HG03457 (cell line): ENCODE results near the gene DPEP1.
"Not testable (repeated sequence)": the region's sequence is repeated elsewhere in the genome, so short reads cannot be mapped to it uniquely, and the experiment has no call there.

Experiments used
- ATAC-seq: cut with Tn5 transposase; IDR thresholded peaks from one replicate; pipeline ENCODE4 v1.9.1; 2021; ENCODE audit warnings: moderate number of reproducible peaks; ENCODE audit not compliant: unreplicated experiment

The DPEP1 gene

GRCh38 chr16:89618109-89618998 is 4.9 kb downstream of the DPEP1 start:
- no peak for ATAC-seq

GRCh38 chr16:89619840-89620239 is 6.4 kb downstream of the DPEP1 start:
- ATAC-seq: no peak

- ATAC-seq: no peak
Observed at GRCh38 chr16:89620406-89620841, 7.0 kb downstream of the DPEP1 start.

GRCh38 chr16:89621136-89621697 is 7.8 kb downstream of the DPEP1 start:
- ATAC-seq: no peak

- ATAC-seq: no peak
Observed at GRCh38 chr16:89621698-89622409, 8.4 kb downstream of the DPEP1 start.

GRCh38 chr16:89623511-89624261 is 10.2 kb downstream of the DPEP1 start:
- ATAC-seq: no peak

GRCh38 chr16:89624777-89625761 is 11.6 kb downstream of the DPEP1 start:
- no peak for ATAC-seq

- no peak for ATAC-seq
Observed at GRCh38 chr16:89629827-89630610, 16.6 kb downstream of the DPEP1 start.

- ATAC-seq: no peak
Observed at GRCh38 chr16:89633064-89633631, 19.7 kb downstream of the DPEP1 start.

GRCh38 chr16:89634463-89635385 is 21.3 kb downstream of the DPEP1 start:
- ATAC-seq: not testable (repeated sequence)

- no peak for ATAC-seq
Observed at GRCh38 chr16:89636663-89637062, 23.2 kb downstream of the DPEP1 start.

- ATAC-seq: no peak
Observed at GRCh38 chr16:89637379-89637778, 23.9 kb downstream of the DPEP1 start.

GRCh38 chr16:89638455-89638854 is 25.0 kb downstream of the DPEP1 start:
- no peak for ATAC-seq

- ATAC-seq: no peak
Observed at GRCh38 chr16:89639385-89639784, 25.9 kb downstream of the DPEP1 start.

- no peak for ATAC-seq
Observed at GRCh38 chr16:89641458-89642119, 28.1 kb downstream of the DPEP1 start.

- no peak for ATAC-seq
Observed at GRCh38 chr16:89642574-89642973, 29.1 kb downstream of the DPEP1 start.

- no peak for ATAC-seq
Observed at GRCh38 chr16:89643769-89644300, 30.4 kb downstream of the DPEP1 start.
